HG03060 (cell line): ENCODE data around the gene TXNDC12.
"Not testable (repeated sequence)": the region's sequence is repeated elsewhere in the genome, so short reads cannot be mapped to it uniquely, and the experiment has no call there.

Source experiments
- ATAC-seq: cut with Tn5 transposase; IDR thresholded peaks from one replicate; pipeline ENCODE4 v1.9.1; 2021; ENCODE audit warnings: low read depth, moderate number of reproducible peaks; ENCODE audit not compliant: unreplicated experiment

TXNDC12 gene

GRCh38 chr1:52053862-52054261, 1.1 kb downstream of the TXNDC12 start:
- no peak for ATAC-seq

GRCh38 chr1:52049337-52049736, 5.7 kb downstream of the TXNDC12 start:
- ATAC-seq: not testable (repeated sequence)

- ATAC-seq: not testable (repeated sequence)
Measured at GRCh38 chr1:52045666-52046195, 9.3 kb downstream of the TXNDC12 start.

GRCh38 chr1:52045236-52045635, 9.8 kb downstream of the TXNDC12 start:
- ATAC-seq: no peak

- no peak for ATAC-seq
Measured at GRCh38 chr1:52041551-52042185, 13.3 kb downstream of the TXNDC12 start.

GRCh38 chr1:52037909-52038308, 17.1 kb downstream of the TXNDC12 start:
- ATAC-seq: no peak

- no peak for ATAC-seq
Measured at GRCh38 chr1:52037402-52037814, 17.6 kb downstream of the TXNDC12 start.

- ATAC-seq: no peak
Measured at GRCh38 chr1:52034050-52034384, 21.0 kb downstream of the TXNDC12 start.

GRCh38 chr1:52033190-52034049, 21.6 kb downstream of the TXNDC12 start, which contains the start of gene KTI12:
TSS of gene KTI12 (minus strand) at chr1:52033810. CDS start at chr1:52033761, 49 bp downstream.
- ATAC-seq: peak; percentile 69

- ATAC-seq: no peak
Measured at GRCh38 chr1:52032785-52033131, 22.2 kb downstream of the TXNDC12 start.

- no peak for ATAC-seq
Measured at GRCh38 chr1:52032124-52032784, 22.7 kb downstream of the TXNDC12 start.

GRCh38 chr1:52028839-52029238, 26.2 kb downstream of the TXNDC12 start:
- ATAC-seq: not testable (repeated sequence)

- ATAC-seq: no peak
Measured at GRCh38 chr1:52028328-52028727, 26.7 kb downstream of the TXNDC12 start.

GRCh38 chr1:52026278-52026677, 28.7 kb downstream of the TXNDC12 start:
- no peak for ATAC-seq

GRCh38 chr1:52022133-52022532, 32.9 kb downstream of the TXNDC12 start:
- ATAC-seq: no peak

GRCh38 chr1:52008071-52008809, 46.8 kb downstream of the TXNDC12 start:
- no peak for ATAC-seq

- ATAC-seq: no peak
Measured at GRCh38 chr1:52007215-52008002, 47.6 kb downstream of the TXNDC12 start.

GRCh38 chr1:52006081-52006553, 48.9 kb downstream of the TXNDC12 start:
- not testable (repeated sequence) for ATAC-seq

GRCh38 chr1:52005548-52005947, 49.4 kb downstream of the TXNDC12 start:
- ATAC-seq: not testable (repeated sequence)

- ATAC-seq: no peak
Measured at GRCh38 chr1:52003877-52004276, 51.1 kb downstream of the TXNDC12 start.
